Epithelial cell of proximal tubule (primary cell): ENCODE measurements around the gene SRPK1. TPM values are rescaled to one million over a fixed set of nuclear protein-coding genes. Genes with fewer than 3 reads are reported as not detected.
A peak's percentile ranks its signal among the peaks of the same experiment; 100 is the strongest.

ENCODE experiments used
- DNase-seq: peaks from one replicate; pipeline ENCODE4 v3.0.0-alpha.2; 2011; ENCODE audit warnings: low read depth
- H3K4me3 ChIP-seq: 2 replicates; pipeline ENCODE4 v1.5.1; 2011; ENCODE audit warnings: low read depth, mild to moderate bottlenecking, low read length
- CTCF ChIP-seq: conservative IDR thresholded peaks from 2 replicates; pipeline ENCODE4 v1.5.1; 2012; ENCODE audit warnings: low read depth, mild to moderate bottlenecking, low read length
- total RNA-seq: library from RNA; depleted of rRNA; stranded (reverse); fragments of >200 nt; gene quantifications from 2 replicates; pipeline ENCODE4 v1.2.3, GENCODE V29; 2015

The SRPK1 gene
- total RNA-seq, 1 donor from 2014 or later = 103 TPM

DNA sequence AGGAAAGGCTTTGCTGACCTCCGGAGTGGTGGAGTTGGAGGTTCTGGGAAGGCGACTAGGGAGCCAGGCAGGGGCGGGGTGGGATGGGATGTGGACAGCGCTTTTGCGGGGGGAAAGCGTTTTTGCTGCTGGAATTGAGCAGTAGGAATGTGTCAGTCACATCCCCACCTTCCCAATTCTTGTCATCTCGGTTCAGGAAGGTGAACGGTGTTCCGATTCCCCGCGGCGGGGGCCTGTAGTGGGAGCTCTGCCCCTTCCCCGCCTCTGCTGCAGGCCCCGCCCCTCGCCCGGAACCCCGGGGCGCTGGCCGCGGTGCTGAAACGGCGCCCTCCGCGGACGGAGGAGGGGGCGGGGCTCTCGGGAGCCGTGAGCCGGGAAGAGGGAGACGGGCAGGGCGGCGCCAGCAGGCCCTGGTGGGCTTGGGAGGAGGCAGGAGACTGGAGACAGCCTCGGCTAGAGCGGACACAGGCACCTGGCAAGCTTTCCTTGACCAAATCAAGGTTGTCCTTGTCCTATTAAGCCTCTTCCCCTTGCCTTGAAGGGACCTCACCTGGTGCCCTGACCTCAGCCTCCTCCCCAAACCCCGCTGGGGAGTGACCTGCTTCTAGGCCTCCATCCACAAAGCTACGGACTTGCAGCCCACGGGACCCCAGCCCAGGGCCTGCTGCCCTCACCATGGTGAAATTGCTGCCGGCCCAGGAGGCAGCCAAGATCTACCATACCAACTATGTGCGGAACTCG lies 115.7 kb downstream of the SRPK1 start, which contains the start of gene LHFPL5:
TSS of gene LHFPL5 (plus strand) at position 357 of the 741 bp plus-strand sequence. CDS start at position 676, 319 bp downstream.
- TF ChIP-seq CTCF = no peak
- DNase-seq = no peak
- H3K4me3 ChIP-seq = peak within 1 kb of the TSS; percentile 49

DNA sequence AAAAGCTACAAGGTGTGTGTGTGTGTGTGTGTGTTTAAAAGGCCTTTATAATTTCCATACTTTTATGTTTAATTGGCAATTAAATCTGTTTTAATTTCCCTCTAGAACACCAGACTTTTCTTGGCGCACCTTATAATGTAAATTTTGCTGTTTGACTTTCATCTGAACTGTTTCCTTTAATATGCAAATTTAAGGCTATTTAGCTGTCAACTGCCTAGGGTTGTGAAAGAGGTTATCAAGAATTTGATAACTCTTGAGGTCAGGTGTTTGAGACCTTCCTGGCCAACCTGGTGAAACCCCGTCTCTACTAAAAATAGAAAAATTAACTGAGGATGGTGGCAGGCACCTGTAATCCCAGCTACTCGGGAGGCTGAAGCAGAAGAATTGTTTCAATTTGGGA lies 119.8 kb downstream of the SRPK1 start:
- no peak overlapping the region for H3K4me3 ChIP-seq
- DNase-seq = no peak
- no peak for TF ChIP-seq CTCF

- TF ChIP-seq CTCF = no peak
- no peak overlapping the region for H3K4me3 ChIP-seq
- DNase-seq = no peak
Measured at GRCh38 chr6:35798706-35799105, 122.2 kb downstream of the SRPK1 start.

DNA sequence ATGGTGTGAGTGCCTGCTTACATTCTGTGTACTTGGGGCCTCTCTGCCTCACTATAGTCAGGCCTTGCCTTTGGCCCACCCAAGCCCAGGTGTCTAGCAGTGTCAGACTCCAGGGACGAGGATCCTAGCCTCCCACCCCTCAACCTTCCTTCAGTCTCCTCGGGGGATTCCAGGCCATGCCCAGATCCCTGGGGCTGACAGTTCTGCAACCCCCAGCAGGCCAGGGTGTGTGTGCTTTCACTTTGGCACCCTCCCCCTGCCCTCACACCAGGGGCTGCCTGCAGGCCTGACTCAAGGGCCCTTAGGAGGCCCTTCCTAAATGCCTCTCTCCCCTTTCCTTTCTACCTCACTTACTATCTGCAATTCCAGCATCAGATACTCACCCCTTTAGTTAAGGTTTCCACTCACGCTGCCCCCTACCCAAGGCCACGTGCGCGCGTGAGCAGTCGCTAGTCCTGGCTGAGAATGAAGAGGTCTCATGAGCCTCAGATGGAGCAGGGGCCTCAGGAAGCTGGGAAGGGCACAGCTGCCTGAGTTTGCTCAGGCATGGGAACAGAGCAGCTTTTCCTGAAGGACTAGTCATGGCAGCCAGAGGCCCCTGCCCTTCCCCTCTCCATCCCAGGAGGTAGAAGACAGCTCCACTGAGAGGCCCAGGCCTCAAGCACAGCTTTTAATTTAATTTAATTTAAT lies 122.9 kb downstream of the SRPK1 start:
- no peak for TF ChIP-seq CTCF
- DNase-seq = no peak
- no peak overlapping the region for H3K4me3 ChIP-seq

DNA sequence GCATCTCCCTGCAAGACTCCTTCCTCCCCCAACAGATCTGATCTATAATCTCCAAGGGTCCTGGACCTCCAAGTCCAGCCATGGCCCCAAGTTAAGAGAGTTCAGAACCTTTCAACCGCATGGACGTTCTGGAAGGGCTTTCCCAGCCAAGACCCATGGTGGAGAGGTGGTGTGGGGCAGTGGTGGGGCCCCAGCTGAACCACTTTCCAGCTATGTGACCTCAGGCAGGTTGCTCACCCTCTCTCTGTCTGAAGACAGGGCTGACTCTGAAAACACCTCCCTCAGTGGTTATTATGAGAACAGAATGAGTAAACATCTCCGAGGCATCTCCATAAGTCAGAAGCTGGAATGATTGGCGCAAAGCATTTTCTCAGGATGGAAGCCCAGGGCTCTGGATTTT lies 124.7 kb downstream of the SRPK1 start:
- H3K4me3 ChIP-seq = no peak overlapping the region
- DNase-seq = no peak
- TF ChIP-seq CTCF = no peak

GRCh38 chr6:35795453-35796071 lies 125.3 kb downstream of the SRPK1 start:
- no peak for TF ChIP-seq CTCF
- H3K4me3 ChIP-seq = no peak overlapping the region
- no peak for DNase-seq
